ENCODE data around the gene IDH3G.
"Not testable (repeated sequence)": the region's sequence is repeated elsewhere in the genome, so short reads cannot be mapped to it uniquely, and the experiment has no call there.

IDH3G gene

DNA sequence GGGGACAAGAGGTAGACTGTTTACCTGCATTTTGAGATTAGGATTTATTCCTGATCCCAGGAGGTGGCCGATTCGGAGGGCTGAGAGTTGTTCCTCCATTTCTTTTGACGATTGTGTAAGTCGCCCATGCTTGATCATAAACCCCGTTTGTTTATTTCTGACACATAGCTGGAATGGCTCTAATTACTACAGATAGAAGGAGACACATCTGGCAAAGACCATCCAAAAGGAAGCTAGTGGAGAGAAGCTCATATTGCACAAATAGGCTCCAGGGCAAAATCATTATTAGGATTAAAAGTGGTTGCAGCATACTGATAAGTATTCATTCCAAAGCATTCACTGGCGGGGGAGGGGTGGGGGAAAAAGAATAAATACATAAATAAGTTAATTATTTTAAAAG is 47.2 kb downstream of the IDH3G start:
- DNase-seq, result not testable (repeated sequence)

DNA sequence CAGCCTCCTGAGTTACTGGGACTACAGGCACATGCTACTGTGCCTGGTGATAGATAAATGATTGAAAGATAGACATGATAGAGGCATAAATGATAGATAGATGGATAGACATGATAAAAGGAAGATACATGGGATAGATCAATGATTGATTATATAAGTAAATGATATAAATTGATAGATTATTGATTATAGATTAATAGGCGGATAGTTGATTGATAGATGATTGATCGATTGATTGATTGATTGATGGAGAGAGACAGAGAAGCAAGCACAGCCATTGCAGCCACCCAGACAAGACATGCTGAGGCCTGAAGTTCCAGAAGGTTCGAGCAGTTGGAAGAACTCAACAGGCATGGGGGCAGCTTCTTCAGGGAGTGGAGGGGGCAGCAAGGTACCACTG is 47.8 kb downstream of the IDH3G start:
- DNase-seq, result no peak

DNA sequence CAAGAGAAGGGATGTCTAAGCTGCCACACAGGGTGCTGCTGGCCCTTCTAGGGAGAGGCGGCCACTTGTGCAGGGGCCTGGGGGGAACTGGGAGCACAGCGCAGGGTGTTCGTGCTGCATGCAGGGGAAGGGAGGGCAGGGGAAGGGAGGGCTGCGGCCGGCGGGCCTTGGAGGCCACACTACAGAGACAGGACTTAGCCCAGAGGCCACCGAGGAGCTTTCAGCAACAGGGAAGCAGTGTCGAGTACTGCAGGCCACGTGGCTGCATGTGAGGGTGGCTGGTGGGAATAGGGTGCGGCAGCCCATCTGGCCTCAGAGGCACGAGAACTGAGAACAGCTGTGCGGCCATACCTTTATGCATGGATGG is 49.1 kb downstream of the IDH3G start:
- DNase-seq, result not testable (repeated sequence)

DNA sequence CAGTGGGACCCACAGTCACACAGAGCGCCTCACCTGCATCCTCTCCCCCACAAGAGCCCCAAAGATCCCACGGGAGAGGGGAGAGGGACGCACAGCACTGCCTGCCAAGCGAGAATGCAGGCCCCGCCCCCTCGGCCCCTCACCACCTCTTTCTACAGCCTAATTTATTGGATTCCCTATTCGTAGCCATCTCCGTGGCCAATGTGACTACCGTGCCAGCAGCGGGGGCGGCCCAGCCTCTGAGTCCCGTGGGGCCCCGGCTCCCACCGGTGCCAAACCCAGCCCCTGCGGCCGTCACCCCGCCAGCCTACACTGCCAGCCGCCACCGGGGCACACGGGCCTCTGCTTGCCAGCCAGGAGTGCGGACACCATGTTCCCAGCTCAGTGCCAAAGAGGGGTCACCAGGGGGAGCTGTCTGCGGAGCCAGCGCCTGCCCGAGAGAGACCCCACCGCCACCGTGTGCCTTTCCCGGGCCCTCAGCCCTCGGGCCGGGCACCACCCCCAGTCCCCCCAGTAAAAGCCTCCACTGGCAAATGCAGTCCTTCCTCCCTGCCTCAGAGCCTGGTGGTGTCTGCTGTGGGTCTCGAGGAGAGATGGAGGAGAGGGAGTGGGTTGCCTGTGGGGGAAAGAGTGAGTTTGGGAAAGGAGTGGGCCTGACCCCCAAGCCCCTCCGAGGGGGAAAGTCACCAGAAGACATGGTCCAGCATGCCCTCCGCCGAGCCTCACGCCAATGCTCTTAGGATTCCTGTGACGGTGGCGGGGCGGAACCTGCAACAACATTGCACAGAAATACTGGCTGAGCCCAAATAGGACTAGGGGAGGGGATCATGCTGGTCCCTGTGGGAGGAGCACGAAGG is 49.7 kb downstream of the IDH3G start:
- DNase-seq, result no peak

DNA sequence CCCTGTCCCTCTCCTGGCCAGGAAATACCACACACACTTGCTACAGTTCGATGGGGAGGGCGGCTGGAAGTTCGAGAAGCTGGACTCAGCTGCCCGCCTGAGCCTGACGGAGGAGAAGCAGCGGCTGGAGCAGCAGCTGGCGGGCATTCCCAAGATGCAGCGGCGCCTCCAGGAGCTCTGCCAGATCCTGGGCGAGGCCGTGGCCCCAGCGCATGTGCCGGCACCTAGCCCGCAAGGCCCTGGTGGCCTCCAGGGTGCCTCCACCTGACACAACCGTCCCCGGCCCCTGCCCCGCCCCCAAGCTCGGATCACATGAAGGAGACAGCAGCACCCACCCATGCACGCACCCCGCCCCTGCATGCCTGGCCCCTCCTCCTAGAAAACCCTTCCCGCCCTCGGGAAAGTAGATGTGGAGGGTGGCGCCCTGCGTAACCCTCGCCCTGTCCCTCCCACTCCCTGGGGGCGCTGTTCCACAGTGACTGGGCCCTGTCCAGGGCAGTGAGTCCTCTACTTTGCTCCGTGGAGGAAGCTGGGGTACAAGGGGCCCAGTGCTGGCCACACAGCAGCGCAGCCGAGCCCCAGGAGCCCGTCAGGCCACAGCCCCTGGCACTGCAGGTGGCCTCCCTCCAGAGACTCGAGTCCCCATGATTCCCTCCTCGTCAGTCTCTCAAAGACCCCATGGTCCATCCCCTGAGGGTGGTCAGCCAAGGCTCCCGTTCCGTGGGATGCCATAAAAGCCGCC is 50.5 kb downstream of the IDH3G start:
- not testable (repeated sequence) for DNase-seq

DNA sequence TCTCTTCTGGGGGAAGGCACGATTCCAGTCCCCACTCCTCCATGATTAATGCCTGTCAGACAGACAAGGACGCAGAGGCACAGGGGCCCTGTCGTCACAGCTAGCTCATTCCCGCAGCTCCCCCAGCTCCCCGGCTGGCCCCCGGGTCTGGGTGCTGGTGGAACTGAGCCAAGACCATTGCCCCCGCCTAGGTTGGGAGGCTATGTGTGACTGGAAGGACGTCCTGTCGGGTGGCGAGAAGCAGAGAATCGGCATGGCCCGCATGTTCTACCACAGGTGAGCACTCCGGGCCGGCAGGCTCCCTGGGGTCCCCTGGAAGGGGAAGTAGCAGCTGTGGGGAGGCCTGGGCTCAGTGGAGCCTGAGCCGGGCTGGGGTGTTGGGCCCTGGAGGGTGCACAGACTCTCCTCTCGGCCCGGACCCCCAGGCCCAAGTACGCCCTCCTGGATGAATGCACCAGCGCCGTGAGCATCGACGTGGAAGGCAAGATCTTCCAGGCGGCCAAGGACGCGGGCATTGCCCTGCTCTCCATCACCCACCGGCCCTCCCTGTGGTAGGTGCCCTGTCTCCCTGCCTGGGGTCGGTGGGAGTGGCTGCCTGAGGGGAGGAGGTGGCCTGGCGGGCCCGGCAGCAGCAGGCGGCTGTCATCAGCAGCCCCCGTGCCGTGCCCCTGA is 51.2 kb downstream of the IDH3G start:
- DNase-seq, result not testable (repeated sequence)

DNA sequence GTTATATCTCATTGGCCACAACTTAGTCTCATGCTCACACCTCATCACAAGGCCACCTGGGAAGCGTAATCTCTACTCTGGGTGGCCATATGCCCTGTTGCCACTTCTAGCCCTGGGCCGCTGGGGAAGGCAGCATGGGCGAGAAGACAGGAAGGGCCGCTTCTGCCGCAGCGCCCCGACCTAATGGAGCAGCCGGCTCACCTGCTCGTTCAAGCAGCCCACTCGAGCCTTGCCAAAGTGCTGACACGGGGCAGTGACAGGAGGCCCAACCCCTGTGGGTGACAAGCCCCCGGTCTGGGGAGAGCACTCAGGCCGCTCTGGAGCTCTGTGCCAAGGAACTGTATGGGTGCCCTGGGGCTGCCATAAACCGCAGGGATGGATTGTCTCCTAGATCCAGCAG is 52.1 kb downstream of the IDH3G start:
- DNase-seq, result not testable (repeated sequence)

DNA sequence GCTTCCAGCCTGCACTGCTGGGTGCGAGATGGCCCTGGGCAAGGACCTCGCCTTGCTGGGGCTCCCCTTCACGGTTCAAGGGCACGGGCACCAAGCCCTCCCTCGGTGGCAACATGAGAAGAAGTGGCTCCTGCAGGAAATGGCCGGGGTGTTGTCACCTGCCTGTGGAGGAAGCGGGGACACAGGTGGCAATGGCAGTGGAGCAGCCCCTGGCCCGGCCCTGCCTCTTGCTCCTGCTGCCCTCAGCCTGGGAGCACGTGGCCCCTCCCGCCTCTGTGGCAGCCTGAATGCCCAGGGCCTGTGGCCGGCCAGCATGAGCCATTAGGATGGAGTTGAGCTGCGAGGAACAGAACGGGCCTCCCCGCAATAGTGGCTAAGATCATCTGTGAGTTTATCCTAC is 52.7 kb downstream of the IDH3G start:
- no peak for DNase-seq

DNA sequence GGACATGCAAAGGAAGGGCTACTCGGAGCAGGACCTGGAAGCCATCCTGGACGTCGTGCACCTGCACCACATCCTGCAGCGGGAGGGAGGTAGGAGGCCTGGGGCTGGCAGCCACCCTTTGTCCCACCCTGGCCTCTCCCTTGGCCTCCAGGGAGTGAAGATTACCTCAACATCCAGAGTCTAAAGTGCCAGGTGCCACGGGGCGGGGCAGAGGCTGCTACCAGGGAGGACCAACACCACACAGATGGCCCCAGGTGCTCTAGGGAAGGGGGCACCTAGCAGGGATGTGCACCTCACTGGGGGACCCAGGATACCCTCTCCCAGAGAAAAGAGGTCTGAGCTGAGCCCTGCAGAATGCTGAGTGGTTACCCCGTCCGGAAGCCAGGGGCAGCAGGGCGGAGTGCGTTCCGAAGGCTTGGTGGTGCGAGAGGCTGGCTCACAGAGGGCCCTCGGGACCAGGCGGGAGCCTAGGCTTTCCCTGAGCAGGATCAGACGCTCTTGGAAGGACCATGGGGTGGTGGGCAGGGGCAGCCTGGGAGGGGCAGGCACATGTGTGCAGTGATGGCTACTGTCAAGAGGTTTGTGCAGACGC is 53.4 kb downstream of the IDH3G start:
- no peak for DNase-seq

DNA sequence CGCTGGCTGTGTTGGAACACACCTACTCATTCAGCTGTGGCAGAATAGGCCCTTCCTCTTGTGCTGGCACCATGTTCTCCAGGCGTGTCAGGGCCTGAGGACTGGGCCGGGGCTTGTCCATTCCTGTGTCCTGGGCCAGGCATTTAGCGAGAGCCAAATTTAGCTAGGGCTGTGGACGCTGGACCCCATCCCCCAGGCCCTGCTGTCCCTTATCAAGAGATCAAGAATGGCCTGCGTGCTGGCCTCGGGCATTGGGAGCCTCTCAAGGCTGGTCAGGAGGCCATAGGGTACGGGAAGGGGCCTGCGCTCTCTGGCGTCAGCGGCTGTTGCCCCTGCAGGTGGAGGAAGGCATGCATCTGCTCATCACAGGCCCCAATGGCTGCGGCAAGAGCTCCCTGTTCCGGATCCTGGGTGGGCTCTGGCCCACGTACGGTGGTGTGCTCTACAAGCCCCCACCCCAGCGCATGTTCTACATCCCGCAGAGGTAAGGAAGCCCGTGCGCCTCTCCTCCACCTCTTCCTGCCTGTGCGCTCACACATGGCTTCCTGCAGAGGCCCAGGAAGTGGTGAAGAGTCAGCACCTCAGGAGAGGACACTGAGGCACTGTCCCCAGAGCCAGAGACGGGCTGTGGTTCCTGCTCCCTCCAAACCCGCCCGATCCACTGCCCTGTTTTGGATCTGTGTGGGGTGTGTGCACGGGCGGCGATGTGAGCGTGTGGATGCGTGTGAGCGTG is 54.3 kb downstream of the IDH3G start:
- DNase-seq, result no peak

DNA sequence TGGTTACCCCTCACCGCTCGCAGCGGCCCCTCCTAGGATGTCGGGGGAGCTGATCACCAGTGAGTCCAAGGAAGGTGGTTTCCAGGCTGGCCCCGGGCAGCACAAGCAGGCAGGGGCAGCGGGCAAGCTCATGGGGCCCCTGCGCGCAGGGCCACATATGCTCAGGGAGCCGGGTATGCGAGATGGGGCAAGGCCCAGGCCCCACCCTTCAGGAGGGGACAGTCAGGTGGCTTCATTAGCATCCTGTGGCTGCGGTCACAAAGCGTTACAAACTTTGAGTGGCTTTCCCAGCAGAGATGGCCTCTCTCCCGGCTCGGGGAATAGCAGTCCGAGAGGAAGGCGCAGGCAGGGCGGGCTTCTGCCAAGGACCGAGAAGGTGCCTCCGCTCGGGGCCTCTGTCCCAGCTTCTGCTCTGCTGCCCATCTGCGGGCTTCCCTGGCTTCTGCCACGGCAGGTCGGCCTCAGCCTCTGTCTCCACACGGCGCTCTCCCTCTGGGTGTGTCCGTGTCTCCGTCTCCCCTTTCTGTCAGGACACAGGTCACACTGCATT is 56.0 kb downstream of the IDH3G start:
- no peak for DNase-seq

DNA sequence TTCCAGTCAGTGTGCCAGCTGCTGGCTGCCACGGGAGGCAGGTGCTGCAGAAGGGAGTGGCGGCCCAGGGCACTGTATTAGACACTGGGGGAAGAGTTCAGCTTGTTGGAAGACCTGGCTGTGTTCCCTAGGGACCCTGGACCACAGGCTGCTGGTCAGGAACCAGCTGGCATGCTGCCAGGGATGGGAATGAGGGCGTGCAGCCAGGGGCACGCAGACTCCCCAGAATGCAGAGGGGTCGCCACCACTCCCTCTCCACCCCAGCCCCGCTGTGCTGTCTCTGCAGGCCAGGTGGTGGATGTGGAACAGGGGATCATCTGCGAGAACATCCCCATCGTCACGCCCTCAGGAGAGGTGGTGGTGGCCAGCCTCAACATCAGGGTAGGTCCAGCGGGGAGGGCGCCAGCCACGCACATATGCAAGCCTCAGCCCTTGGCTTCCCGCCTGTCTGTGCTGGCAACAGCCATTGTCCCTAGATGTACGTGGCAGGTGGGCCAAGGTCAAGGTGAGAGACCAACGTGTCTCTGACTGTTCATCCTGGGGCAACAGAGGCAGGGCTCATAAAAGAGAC is 57.2 kb downstream of the IDH3G start:
- no peak for DNase-seq

DNA sequence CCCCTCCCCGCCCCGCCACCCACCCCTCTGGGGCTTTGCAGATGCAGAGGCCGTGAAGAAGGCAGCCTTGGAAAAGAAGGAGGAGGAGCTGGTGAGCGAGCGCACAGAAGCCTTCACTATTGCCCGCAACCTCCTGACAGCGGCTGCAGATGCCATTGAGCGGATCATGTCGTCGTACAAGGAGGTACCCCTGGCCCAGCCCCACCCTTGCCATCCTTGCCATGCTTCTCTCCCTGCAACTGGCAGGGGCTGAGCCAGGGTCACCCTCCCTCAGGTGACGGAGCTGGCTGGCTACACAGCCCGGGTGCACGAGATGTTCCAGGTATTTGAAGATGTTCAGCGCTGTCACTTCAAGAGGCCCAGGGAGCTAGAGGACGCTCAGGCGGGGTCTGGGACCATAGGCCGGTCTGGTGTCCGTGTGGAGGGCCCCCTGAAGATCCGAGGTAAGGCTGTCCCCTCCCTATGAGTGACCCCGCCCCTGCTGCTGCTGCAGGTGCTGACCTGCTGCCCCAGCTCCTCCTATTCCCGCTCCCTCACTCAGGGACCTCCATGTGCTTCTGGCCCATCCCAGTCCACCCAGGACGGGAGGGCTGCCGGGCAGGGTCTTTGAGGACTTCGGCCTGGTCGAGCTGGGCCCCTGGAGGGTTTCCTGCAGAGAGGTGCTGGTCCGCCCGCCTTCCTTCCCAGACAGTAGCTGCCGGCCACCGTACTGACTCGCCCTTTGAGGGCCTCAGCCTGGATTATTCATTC is 57.9 kb downstream of the IDH3G start:
- DNase-seq, result no peak

Measured in CD4-positive, alpha-beta T cell treated with Interleukin-12 subunit alpha and Interleukin-12 subunit beta, for 1 hour (primary cell).